ENCODE data around the gene TTC7B.

The TTC7B gene

DNA sequence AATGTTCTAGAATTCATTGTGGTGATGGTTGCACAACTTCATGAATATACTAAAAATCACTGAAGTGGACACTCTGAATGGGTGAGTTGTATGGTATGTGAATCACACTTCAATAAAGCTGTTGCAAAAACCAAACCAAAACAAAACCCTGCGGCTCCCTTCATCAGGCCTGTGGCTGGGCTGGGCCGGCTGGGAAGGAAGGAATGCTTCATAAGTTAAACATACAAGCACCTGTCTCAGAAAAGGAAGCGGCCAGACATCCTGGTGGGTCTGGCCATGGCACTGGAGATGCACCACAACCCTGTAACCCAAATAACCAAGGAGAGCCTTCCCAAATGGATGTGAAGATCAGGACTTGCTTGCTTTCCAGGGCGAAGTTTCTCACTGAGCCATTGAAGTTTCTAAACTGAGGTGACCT lies 34.9 kb downstream of the TTC7B start:
- TF ChIP-seq, protein P1, sequence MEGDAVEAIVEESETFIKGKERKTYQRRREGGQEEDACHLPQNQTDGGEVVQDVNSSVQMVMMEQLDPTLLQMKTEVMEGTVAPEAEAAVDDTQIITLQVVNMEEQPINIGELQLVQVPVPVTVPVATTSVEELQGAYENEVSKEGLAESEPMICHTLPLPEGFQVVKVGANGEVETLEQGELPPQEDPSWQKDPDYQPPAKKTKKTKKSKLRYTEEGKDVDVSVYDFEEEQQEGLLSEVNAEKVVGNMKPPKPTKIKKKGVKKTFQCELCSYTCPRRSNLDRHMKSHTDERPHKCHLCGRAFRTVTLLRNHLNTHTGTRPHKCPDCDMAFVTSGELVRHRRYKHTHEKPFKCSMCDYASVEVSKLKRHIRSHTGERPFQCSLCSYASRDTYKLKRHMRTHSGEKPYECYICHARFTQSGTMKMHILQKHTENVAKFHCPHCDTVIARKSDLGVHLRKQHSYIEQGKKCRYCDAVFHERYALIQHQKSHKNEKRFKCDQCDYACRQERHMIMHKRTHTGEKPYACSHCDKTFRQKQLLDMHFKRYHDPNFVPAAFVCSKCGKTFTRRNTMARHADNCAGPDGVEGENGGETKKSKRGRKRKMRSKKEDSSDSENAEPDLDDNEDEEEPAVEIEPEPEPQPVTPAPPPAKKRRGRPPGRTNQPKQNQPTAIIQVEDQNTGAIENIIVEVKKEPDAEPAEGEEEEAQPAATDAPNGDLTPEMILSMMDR (IDR thresholded peaks at IDR 0.05; ENCODE audit: low read depth, low read length) = no peak
- H3K4me3 ChIP-seq (ENCODE audit: low read depth, low read length) = no peak overlapping the region

DNA sequence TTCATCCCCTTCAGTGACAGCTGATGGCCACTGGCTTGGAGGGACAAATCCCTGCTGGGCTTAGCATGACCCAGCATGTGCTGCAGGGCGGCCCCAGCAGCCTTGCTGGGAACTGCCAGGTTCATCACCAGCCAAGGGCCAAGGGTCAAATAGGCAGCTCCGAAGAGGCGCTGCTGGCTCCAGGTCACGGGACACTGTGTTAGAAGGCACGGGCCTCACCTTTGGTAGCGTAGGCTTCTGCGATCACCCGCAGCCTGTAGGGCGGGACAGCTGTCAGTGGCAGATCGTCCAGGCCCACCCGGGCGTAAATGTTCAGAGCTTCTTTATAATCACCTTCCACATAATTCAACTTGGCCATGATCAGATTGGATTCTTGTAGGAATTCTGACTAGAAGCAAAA lies 35.7 kb downstream of the TTC7B start:
- TF ChIP-seq, protein P1 (IDR thresholded peaks at IDR 0.05; ENCODE audit: low read depth, low read length) = no peak
- H3K4me3 ChIP-seq (ENCODE audit: low read depth, low read length) = no peak overlapping the region

DNA sequence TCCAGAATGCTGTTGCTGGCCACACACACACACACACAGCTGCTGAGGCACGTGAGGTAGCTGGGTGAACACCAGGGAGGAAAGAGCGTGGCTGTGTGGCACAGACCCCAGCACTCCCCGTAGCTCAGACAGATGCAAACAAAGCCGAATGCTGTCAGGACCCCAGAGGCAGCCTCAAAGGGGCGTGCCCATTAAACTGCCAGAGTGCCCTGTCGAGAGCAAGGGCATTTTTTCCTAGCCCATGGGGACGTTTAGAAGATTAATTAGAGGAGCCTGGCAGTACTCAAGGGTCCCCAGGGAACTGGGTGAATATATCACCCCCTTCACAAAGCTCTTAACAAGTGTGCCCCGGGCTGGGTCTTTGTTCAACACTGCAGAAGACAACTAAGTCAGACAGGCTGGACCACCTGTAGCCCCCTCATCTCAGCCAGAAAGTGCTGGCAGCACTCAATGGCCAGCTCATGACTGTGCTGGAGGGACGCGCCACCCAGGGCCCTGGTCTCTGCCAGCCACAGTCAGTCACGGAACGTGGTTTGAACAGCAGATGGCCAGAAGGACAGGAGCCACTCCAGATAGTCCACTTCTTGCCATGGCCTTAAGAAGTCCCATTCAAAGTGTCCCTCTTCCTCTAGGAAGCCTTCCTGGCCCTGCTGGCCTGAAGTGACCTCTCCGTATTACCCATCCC lies 37.5 kb downstream of the TTC7B start:
- TF ChIP-seq, protein P1 (IDR thresholded peaks at IDR 0.05; ENCODE audit: low read depth, low read length) = no peak
- no peak overlapping the region for H3K4me3 ChIP-seq (ENCODE audit: low read depth, low read length)

DNA sequence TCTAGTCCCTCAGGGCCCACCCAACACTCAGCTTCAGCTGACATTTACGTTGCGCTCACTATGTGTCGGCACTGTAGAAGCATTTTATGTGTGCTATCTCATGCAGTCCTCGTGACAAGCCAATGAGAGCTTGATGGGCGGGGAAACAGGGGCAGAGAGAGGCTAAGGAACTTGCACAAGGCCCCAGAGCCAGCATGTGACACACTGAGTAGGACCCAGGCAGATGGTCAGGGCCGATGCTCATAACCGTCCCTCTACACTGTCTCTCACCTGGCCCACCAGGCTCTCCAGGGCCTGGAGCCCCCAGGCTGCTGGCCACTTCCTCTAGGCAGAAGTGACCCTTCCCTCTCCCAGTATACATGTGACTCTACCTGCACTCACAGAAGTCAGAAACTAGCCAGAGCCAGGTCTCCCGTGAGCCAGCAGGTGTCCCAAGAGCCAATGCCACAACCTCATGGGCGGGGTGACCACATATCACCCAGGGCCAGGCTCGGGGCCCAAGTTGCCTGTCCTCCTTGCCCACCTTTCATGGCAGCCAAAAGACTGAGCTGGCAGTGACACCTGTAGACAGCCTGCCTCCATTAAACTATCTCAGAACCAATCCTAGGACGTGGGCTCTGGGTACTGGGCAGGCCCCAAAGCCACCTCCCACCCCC lies 38.3 kb downstream of the TTC7B start:
- TF ChIP-seq, protein P1 (IDR thresholded peaks at IDR 0.05; ENCODE audit: low read depth, low read length) = no peak
- no peak overlapping the region for H3K4me3 ChIP-seq (ENCODE audit: low read depth, low read length)

DNA sequence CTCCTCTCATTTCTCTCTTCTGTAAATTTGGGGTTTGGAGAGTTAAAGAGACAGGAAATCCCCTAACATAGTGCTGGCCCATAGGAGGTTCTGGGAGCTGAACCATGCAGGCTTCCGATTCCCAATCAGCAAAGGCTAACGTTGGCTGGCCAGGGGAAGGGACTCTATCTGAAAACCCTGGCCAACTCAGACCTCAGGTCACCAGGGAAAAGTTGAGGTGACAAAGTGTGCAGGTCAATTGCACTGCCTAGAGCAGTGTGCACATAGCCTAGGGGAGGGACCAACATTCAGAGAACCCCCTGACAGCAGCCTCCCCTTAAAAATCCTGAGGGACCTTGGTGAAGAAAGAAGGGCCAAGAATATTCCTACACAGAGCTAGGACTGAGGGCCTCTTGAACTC lies 38.9 kb downstream of the TTC7B start:
- H3K4me3 ChIP-seq (ENCODE audit: low read depth, low read length) = no peak overlapping the region
- TF ChIP-seq, protein P1 (IDR thresholded peaks at IDR 0.05; ENCODE audit: low read depth, low read length) = no peak

GRCh38 chr14:90775441-90775840 lies 40.8 kb downstream of the TTC7B start:
- no peak overlapping the region for H3K4me3 ChIP-seq (ENCODE audit: low read depth, low read length)
- TF ChIP-seq, protein P1 (IDR thresholded peaks at IDR 0.05; ENCODE audit: low read depth, low read length) = no peak

GRCh38 chr14:90774316-90774715 lies 41.9 kb downstream of the TTC7B start:
- no peak overlapping the region for H3K4me3 ChIP-seq (ENCODE audit: low read depth, low read length)
- TF ChIP-seq, protein P1 (IDR thresholded peaks at IDR 0.05; ENCODE audit: low read depth, low read length) = no peak

Measured in WI38 (cell line).